Liver (tissue), 9 donors: ENCODE measurements around the gene LDLRAD1. TPM values are rescaled to one million over a fixed set of nuclear protein-coding genes. Genes with fewer than 3 reads are reported as not detected.

Experiments used
- DNase-seq: peaks from one replicate; pipeline ENCODE4 v3.0.0-alpha.2; 2017; ENCODE audit warnings: low spot score
- H3K27ac ChIP-seq, 2 donors: one replicate each; pipeline ENCODE4 v1.7.0; 2013; ENCODE audit warnings: inconsistent platforms in 2 of 2, low read length in 2 of 2, control low read depth in 1 of 2, low read depth in 1 of 2, mild to moderate bottlenecking in 1 of 2
- H3K27me3 ChIP-seq, 4 donors: one replicate each; pipeline versions ENCODE4 v1.6.1 to v1.7.0; 2013; ENCODE audit warnings: low read length in 3 of 4, inconsistent platforms in 1 of 4, mild to moderate bottlenecking in 1 of 4, moderate library complexity in 1 of 4; ENCODE audit not compliant: control insufficient read depth in 4 of 4, insufficient read depth in 4 of 4
- H3K36me3 ChIP-seq, 4 donors: one replicate each; pipeline versions ENCODE4 v1.6.1 to v1.7.0; 2013; ENCODE audit warnings: low read length in 3 of 4, mild to moderate bottlenecking in 3 of 4, low read depth in 1 of 4, moderate library complexity in 1 of 4; ENCODE audit not compliant: control insufficient read depth in 4 of 4, insufficient read depth in 3 of 4
- H3K4me1 ChIP-seq, 4 donors: one replicate each; pipeline versions ENCODE4 v1.6.1 to v1.7.0; 2013; ENCODE audit warnings: low read length in 3 of 4, mild to moderate bottlenecking in 3 of 4, moderate library complexity in 1 of 4; ENCODE audit not compliant: control insufficient read depth in 4 of 4, insufficient read depth in 4 of 4
- H3K4me3 ChIP-seq, 3 donors: one replicate each; pipeline versions ENCODE4 v1.6.1 to v1.7.0; 2013; ENCODE audit warnings: low read length in 3 of 3, control low read depth in 1 of 3, low read depth in 1 of 3, mild to moderate bottlenecking in 1 of 3
- H3K9ac ChIP-seq, 2 donors: one replicate each; pipeline ENCODE4 v1.7.0; 2013; ENCODE audit warnings: low read length in 2 of 2, mild to moderate bottlenecking in 2 of 2, moderate library complexity in 2 of 2, control low read depth in 1 of 2, low read depth in 1 of 2
- H3K9me3 ChIP-seq, 4 donors: one replicate each; pipeline versions ENCODE4 v1.6.1 to v1.7.0; 2013; ENCODE audit warnings: low read length in 3 of 4; ENCODE audit not compliant: control insufficient read depth in 4 of 4
- ATF3 ChIP-seq: IDR thresholded peaks from 2 replicates; pipeline ENCODE4 v1.6.1; 2016; ENCODE audit warnings: antibody characterized with exemption
- CTCF ChIP-seq: fragments of 150-350 bp; IDR thresholded peaks from 2 replicates; pipeline ENCODE4 v1.5.1; 2017; ENCODE audit warnings: improper control_type of control experiment, low read depth, low read length; ENCODE audit not compliant: missing input control
- EGR1 ChIP-seq, 2 donors: IDR thresholded peaks; 2 replicates each; pipeline ENCODE4 v1.6.1; 2016 to 2018; ENCODE audit warnings: antibody characterized with exemption in 2 of 2, low read depth in 2 of 2
- FOXA1 ChIP-seq: IDR thresholded peaks from 2 replicates; pipeline ENCODE4 v1.6.1; 2016; ENCODE audit warnings: antibody characterized with exemption
- FOXA2 ChIP-seq: IDR thresholded peaks from 2 replicates; pipeline ENCODE4 v1.6.1; 2016; ENCODE audit warnings: antibody characterized with exemption
- GABPA ChIP-seq, 2 donors: IDR thresholded peaks in 1 of 2; conservative IDR thresholded peaks in 1 of 2; 2 replicates each; pipeline ENCODE4 v1.6.1; 2016; ENCODE audit warnings: antibody characterized with exemption in 2 of 2, mild to moderate bottlenecking in 1 of 2, moderate library complexity in 1 of 2
- HNF4A ChIP-seq, 2 donors: conservative IDR thresholded peaks; 2 replicates each; pipeline ENCODE4 v1.6.1; 2016; ENCODE audit warnings: antibody characterized with exemption in 2 of 2, mild to moderate bottlenecking in 2 of 2
- HNF4G ChIP-seq: IDR thresholded peaks from 2 replicates; pipeline ENCODE4 v1.6.1; 2016; ENCODE audit warnings: antibody characterized with exemption
- JUND ChIP-seq, 2 donors: IDR thresholded peaks; 2 replicates each; pipeline ENCODE4 v1.6.1; 2016; ENCODE audit warnings: antibody characterized with exemption in 2 of 2
- MAX ChIP-seq: IDR thresholded peaks from 2 replicates; pipeline ENCODE4 v1.6.1; 2016; ENCODE audit warnings: antibody characterized with exemption
- NR2F2 ChIP-seq: IDR thresholded peaks from 2 replicates; pipeline ENCODE4 v1.6.1; 2016; ENCODE audit warnings: antibody characterized with exemption
- RAD21 ChIP-seq, 2 donors: IDR thresholded peaks; 2 replicates each; pipeline ENCODE4 v1.6.1; 2016; ENCODE audit warnings: antibody characterized with exemption in 2 of 2, mild to moderate bottlenecking in 2 of 2
- REST ChIP-seq: IDR thresholded peaks from 2 replicates; pipeline ENCODE4 v1.6.1; 2016; ENCODE audit warnings: antibody characterized with exemption, mild to moderate bottlenecking
- SP1 ChIP-seq: IDR thresholded peaks from 2 replicates; pipeline ENCODE4 v1.6.1; 2018; ENCODE audit warnings: antibody characterized with exemption, mild to moderate bottlenecking
- TAF1 ChIP-seq: conservative IDR thresholded peaks from 2 replicates; pipeline ENCODE4 v1.6.1; 2016; ENCODE audit warnings: antibody characterized with exemption, mild to moderate bottlenecking
- ZBTB33 ChIP-seq: IDR thresholded peaks from 2 replicates; pipeline ENCODE4 v1.6.1; 2016; ENCODE audit warnings: antibody characterized with exemption
- WGBS: extraction: QIAGEN DNeasy Blood & Tissue Kit; methylation state at CpG from one replicate; pipeline ENCODE4 v1.1.7; 2013; 5-methylcytosine and 5-hydroxymethylcytosine counted together
- polyA plus RNA-seq, 2 donors: library from polyadenylated mRNA; stranded (reverse) in 1 of 2; unstranded in 1 of 2; fragments of 200-250 nt in 1 of 2; fragments of >200 nt in 1 of 2; fragmentation: Nextera tagmentation in 1 of 2; extraction: Ambion mirVana in 1 of 2; gene quantifications; one replicate each; pipeline versions ENCODE4 v1.2.1 to v1.2.3, GENCODE V29; 2013 to 2015
- total RNA-seq, 2 donors: library from RNA; depleted of rRNA; stranded (reverse); fragments of >200 nt; gene quantifications; one replicate each; pipeline ENCODE4 v1.2.3, GENCODE V29; 2014
- donor health status: healthy.
- donor health status: healthy.
- donor health status: healthy.
- donor health status: healthy.
- donor health status: healthy.

The LDLRAD1 gene
- total and polyA plus RNA-seq, 4 donors, result not detected

- no peak overlapping the region for H3K9ac ChIP-seq
- no peaks in the 10 kb centered on the region for H3K9me3 ChIP-seq
- H3K4me1 ChIP-seq, result peaks cover 0 to 6% (median under 1%) of the 10 kb centered on the region in 4 donors
- no peaks in the 10 kb centered on the region for H3K36me3 ChIP-seq
- 89% methylated on average over 2 of the region's 2 CpGs for WGBS
- no peak overlapping the region for H3K4me3 ChIP-seq
- H3K27me3 ChIP-seq, result no peaks in the 10 kb centered on the region
- H3K27ac ChIP-seq, result no peak overlapping the region
- TF ChIP-seq JUND (IDR thresholded peaks at IDR 0.05) (no peak), CTCF (no peak), ZBTB33 (no peak), GABPA (IDR thresholded peaks at IDR 0.05 in 1 of 2, conservative IDR thresholded peaks at IDR 0.05 in 1 of 2) (no peak), FOXA2 (no peak), ATF3 (no peak), NR2F2 (no peak), FOXA1 (no peak), EGR1 (IDR thresholded peaks at IDR 0.05; ENCODE audit: low read depth in 2 of 2) (no peak), TAF1 (no peak), HNF4G (no peak), HNF4A (conservative IDR thresholded peaks at IDR 0.05) (no peak), REST (no peak), MAX (no peak)
- DNase-seq, result no peak
Measured at GRCh38 chr1:53987880-53988279, 30.1 kb downstream of the LDLRAD1 start.

- Histone ChIP-seq H3K4me1 (peaks cover 2 to 18% (median 7%) of the 10 kb centered on the region in 4 donors), H3K9ac (no peak overlapping the region), H3K36me3 (no peaks in the 10 kb centered on the region), H3K9me3 (no peaks in the 10 kb centered on the region), H3K4me3 (no peak overlapping the region), H3K27ac (no peak overlapping the region), H3K27me3 (no peaks in the 10 kb centered on the region)
- DNase-seq, result no peak
- TF ChIP-seq GABPA (IDR thresholded peaks at IDR 0.05 in 1 of 2, conservative IDR thresholded peaks at IDR 0.05 in 1 of 2) (no peak), HNF4G (no peak), ZBTB33 (no peak), SP1 (no peak), ATF3 (no peak), CTCF (no peak), FOXA2 (no peak), MAX (no peak), RAD21 (IDR thresholded peaks at IDR 0.05) (no peak), NR2F2 (no peak)
- WGBS, result 91% methylated on average over 3 of the region's 3 CpGs
Measured at GRCh38 chr1:53986458-53986857, 31.5 kb downstream of the LDLRAD1 start.
